IPS DF 4.7 (cell line): ENCODE measurements around the gene GREM2.

Experiments used
- DNase-seq: peaks from one replicate; pipeline ENCODE4 v3.0.0-alpha.2; 2013; ENCODE audit warnings: low spot score; ENCODE audit errors: extremely low read depth

GREM2 gene

DNA sequence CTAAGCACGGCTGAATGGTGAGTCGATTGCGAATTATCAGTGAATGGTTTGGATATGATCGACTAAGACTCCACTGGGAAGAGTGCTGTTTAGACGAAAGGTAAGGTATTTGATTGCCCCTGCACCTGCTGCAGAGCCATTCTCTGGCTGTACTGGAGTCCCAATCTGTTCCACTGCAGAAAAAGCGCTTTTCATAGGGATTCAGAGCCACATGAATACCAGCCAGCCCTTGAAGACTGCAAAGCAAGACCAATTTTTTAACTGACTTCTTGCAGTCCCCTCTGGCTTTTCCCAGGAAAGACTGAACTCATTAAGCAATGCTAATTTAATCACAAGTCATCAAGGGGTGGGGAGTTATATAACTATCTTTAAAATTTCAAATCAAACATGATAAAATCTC, 1.3 kb downstream of the GREM2 start:
- DNase-seq: no peak

DNA sequence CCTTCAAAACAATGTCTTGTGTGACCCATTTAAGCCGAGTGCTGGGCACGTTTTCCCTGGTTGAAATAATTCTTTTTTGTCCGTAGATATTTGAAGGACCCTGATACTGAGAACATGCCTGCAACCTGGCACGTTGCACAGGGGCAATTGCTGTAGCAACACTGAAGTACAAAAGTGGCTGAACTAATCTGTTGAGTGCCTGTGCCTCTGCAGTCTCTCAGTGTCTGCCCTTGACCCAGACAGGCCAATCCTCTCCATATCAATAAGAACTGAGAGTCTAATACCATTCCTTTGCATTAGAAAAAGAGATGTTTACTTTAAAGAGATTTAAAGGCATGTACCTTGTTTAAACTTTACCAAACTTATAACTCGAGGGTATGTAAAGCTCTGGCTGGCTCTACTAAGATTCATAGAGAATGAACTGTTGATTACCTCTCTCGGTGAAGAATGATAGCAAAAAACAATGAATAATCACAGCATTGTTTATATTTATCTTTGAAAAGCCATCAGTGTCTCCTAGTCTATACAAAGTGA, 2.4 kb downstream of the GREM2 start:
- DNase-seq: no peak

DNA sequence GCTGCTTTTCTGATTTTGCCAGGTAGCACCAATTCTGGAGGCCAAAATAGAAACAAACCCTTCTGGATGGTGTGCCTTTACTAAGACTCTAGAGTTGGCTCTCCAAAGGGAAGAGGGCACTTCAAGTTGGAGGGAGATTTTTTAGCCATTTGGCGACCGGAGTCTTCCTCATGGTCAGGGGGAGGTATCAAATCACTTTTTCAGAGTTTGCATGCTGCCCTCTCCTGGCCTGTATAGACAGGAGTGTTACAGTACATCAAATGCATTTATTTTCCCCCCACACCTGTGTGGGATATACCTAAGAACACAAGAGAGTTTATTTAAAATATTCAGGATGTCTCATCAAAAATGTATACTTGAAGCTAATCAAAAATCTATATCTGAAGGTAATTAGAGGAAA, 3.2 kb downstream of the GREM2 start:
- no peak for DNase-seq

DNA sequence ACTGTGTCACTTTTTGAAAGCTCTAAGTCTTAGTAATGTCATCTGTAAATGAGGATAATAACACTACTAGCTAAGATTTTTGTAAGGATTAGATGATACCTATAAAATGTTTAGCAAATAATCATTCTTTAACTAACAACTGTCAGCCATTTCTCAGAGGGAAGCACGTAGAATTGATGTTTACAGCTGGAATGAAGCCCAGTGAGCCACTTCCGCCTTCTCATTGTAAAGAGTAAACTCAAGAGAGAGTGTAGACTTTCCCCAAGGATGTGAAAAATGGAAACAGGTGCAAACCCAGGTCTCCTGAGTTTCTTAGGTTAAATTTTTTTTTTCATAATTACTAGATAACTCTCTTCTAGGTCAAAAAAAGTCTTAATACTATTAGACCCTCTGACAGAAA, 4.9 kb downstream of the GREM2 start:
- DNase-seq: no peak

DNA sequence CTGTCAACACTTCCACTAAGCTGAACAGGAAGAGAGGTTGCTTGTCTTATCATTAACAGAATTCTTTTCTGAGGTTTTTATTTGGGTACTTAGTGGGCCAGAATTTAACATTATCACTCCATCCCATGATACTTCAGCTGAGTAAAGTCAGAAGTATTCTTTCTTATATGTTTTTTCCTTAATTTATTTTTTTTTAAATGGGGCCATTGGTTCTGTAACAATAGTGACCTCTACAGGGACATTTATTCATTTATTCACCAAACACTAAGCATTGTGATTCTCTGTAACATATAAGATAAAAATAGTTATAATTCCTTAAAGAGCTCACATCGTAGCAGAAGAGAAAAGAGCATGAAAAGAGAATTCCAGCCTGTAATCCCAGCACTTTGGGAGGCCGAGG, 9.8 kb downstream of the GREM2 start:
- no peak for DNase-seq

DNA sequence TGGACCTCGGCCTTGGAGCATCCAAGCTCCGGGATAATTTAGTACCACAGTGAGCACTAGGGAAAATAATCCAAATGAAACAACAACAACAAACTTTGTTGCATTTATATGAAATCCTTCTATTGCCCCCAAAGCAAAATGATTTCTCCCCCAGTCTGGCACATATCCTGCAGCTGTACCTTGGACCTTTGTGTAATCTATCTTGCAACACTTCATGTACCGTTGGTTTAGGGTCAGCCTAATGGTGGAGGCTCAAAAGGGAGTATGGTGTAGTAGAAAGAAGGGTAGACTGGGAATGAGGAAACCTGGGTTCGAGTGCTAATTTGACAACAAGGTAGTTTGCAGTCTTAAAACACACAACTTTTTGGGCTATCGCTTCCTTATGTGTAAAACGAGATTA, 12.1 kb downstream of the GREM2 start:
- no peak for DNase-seq

DNA sequence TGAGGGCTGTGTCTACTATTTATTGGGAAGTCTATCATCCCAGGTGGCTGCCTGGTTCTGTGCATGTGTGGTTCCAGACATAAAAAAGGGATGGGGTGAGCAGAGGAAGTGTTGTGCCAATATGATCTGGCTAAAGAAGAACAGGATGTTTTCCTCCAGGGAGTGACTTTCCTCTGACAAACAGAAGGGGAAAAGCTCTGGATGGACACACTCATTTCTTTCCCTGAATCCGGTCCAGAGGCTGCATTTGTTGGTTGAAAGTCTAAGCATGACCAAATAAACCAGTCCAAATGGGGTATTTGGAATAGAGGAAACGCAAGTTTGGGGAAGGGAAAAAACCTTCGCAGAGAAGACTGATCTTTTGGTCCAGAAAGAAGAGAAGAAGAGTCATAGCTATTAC, 12.7 kb downstream of the GREM2 start:
- no peak for DNase-seq

DNA sequence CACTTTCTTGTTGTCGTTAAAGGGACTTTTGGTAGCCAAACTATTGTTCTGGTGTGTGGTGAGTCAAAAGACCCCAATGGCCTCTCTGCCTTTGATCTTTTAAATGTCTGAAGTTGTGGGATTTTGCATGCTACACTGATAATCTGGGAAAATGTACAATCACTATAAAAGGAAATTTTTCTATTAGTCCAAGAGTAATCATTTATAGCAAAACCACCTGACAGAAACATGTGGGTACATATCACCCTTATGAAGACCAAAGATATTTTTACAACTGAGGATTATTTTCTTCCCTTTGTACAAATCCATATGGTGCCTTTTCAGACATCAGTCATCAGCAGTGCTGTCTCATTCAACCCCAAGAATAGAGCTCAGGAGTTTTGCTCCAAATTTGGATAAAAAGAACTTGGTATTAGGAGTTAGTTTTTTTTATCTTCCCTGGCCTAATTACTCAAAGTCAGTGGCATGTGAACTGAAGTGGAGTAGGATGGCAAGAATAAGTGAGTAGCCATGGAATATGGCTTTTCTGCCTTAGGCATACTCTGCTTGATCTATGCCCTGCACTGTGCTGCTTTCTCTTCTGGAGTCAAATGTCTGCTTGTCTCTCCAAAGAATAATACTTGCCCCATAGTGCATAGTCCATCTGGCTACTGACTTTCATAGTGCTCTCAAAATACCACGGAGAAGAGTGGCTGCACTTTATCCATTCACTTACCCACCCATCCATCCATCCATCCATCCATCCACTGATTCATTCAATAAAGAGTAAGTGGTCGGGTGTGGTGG, 13.5 kb downstream of the GREM2 start:
- DNase-seq: no peak

DNA sequence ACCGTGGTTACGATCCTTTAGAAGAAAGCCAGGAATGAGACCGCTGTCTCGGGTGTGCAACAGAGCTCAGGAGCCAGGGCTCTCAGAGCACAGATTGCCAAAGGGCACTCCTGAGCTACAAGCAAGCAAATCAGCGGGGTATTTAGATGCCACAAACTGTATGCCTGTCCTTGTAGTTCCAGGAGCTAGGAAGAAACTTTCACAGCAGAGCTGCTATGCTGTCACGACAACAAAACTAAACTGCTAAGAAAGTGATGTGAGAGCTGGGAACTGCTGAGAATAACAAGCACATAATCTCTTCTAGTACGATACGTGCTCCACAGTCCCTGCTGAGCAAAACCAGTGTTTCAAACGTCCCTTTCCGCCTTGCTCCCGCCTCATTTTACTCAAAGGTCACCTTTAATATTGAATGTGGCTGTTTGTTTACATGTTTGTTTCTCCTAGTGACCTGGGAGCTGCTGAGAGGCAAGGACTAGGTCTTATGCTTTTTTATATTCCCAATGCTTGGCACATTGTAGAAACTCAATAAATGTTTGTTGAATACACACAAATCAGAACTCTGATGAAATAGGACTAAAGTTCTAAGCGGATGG, 14.7 kb downstream of the GREM2 start:
- DNase-seq: no peak

DNA sequence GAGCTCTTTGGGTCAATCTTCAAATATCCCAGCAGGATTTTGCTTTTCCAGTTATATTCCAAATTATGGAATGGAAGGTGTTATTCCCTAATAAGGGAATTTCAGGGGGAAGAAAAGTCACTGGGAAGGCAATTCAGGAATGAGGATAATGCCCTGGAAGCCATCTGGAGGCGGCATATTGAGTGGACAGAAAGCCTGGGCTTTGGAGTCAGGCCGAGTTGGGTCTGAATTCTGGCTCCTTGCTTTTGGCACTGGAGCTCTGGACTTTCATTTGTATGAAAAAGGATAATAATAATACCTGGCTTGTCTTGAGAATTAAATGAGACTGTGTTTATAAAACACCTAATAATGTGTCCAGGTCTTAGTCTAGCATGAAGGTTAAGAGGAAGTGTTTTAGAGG, 16.5 kb downstream of the GREM2 start:
- no peak for DNase-seq

DNA sequence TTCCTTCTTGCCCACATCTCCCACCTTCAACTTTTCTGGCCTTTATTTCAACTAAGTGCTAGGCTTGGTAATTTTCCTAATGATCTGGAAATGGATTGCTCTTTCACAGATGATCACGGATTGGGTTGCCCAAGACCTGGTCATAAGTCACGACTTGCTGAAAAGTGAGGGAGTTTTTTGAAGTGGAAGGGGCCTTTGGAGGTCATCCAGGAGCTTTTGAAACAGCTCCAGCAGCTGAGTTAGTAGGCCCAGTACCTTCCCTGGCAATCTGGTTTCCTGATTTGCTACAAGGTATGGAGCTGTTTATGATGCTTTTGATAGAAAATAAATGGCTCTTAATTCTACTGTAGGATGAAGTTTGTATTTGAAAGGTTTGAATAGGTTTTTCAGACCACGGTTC, 20.4 kb downstream of the GREM2 start:
- no peak for DNase-seq

DNA sequence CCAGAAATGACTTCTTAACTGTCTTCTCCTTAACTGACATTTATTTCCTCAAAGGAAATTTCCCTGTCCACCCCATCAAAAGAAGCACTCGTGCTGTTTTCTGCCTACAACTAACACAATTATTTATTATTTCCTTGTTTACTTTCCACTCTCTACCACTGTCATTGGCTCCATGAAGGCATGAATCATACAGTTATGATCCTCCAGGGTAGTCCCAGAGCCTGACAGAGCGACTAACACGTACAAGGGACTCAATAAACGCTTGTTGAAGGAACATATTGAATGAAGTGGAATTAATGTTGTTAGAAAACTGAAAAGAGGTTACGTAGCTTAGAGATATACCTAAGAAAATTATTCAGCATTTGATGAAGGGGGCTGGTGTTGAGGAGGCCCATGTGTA, 20.9 kb downstream of the GREM2 start:
- DNase-seq: no peak

DNA sequence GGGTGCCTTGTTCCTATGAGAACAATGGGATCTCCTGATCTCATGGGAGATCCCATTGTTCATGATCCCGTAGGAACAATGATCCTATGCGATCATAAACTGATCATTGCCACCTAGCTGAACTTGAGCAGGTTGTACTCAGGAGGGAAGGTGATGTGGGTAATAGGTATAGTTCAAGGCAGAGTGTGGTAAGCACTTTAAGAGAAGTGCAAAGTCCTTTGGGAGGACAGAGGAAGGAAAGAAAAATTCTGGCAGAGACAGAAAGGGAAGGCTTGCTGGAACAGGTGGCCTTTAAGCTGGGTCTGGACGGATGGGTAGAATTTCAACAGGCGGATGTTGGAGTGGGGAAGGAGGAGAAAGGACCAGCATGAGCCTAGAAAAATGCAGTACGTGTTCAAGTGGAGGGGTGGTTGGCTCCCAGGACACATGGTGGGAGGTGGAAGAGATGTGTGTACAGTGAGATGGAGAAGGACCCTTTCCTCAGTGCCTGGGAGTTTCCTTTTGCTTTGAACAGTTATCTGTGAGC, 22.3 kb downstream of the GREM2 start:
- no peak for DNase-seq

DNA sequence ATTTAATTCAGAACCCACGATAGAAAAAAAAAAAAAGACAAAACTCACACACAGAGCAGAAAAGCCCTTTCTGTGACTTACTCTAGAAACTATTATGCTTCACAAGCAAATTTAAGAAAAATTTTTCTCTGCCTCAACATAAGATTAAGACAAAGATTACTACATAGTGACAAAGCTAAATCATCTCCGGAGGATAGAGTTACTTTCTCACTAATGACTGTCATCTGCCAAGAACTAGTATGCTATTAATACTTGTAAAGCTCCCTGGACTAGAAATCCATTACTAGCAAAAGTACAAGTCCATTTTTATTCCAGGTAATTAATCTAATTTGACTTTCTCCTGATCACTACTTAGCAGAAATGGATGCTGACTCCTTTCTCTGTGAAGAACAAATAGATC, 25.9 kb downstream of the GREM2 start:
- no peak for DNase-seq

DNA sequence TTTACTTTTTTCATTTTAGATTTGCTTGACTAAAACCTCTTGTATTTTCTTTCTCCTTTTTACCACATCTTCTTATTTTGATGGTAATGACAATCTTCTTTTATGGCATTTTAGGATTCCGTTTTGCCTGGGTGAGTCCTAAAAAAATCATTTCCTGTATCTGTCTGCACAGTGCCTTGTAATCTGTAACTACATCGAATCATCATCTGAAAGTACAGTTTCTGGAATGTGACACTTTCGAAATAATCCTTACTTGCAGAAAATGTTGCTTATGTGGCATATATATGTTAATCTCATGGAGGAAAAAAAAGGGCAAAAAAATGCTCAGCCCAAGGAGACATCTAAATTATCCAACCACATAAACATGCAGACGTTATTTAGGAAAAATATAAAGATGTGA, 29.0 kb downstream of the GREM2 start:
- no peak for DNase-seq

DNA sequence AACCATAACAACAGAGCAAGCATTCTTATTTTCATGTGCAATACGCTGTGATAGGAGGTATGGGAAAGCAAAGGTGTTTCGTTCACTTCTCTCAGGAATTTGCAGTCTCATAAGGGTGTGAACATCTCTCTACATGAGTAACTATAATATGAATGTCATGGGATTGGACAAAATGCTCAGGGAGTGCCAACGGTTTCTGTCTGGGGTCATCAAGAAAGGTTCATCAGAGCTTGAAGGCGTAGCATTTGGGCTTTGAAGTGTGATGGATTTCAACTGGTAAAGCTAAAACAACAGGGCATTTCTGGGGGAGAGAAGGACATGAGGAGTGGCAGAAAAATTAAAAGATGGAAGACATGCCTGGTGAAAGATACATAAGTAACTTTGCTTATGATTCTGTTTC, 32.4 kb downstream of the GREM2 start:
- DNase-seq: no peak

DNA sequence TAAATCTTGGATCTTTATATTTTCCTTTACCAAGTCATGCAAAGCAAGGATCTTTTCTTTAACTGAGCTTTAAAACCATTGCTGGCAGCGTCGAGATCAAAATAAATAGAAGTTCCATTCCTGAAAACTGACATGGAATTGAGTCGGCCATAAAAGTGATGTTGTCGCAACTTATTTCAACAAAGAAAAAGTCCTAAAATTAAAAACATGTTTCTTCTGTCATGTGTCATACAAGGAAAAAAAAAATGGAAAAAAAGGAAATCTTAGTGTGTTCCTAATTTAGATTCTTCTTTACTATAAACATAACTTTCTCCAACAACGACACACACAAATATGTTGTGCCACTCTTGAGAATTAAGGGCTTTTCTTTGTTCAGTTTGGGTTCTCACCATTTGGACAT, 34.9 kb downstream of the GREM2 start:
- DNase-seq: no peak

DNA sequence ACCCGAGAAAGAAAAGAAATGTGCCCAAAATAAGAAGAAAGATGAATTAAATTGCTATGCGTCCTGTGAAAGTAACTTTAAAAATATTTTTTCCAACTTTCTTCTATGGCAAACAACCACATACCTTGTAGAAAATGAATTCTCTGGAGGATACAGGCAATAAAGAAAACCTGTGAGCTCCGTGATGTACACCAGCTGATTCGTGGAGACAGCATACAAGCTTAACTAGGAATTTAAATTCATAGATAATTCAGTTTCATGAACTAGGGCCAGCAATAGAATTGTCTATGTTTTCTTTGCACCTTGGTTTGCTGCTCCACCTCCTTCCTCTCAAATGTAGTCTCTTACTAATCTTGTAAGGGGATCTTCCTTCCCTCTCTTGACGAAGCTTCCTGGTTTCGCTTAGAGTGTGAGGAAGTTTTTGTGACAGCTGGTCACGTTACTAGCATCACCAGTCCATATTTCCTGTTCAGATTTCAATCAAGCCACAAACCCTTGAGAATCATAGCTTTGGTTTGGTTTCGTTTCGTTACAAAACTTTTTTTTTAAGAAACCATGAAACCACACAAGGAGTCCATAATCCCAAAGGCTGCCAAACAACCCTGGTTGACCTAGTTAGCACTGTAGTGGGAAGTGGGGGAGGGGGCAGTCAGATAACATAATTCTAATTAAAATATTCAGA, 35.8 kb downstream of the GREM2 start:
- no peak for DNase-seq

DNA sequence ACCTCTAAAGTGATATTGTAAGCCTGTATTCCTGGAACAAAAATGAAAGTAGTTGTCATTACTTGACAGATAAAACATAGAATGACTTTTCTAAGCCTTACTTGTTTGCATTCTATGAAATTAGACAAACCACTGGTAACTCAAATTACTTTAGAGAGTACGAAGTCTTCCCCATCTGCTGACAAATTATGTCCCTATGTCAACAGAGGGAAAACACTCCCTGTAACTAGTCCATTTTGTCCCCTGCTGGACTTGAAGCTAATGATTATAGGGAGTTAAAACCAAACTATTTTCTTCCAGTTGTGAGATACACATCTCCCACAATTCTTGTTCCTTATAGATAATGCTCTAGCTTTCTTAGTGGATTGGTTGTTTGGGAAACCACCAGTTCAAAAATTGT, 39.6 kb downstream of the GREM2 start:
- no peak for DNase-seq

DNA sequence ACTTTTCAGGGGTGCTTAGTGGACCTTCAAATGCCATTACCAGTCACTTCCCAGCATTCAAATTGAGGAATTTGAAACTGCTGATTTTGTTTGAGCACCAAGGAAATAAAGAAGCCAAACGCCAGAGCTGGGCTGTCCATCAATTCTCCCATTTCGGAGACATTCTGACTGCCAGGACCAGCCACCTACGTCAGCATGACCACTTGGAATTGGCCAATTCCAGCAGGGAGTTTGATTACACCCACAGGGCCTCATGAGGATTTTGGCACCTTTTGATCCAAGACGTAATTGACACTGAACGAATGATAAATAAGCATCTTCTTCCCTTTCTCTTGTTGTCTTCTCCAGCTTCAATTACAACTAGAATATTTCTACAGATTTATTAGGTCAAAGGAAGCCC, 40.2 kb downstream of the GREM2 start:
- DNase-seq: no peak

DNA sequence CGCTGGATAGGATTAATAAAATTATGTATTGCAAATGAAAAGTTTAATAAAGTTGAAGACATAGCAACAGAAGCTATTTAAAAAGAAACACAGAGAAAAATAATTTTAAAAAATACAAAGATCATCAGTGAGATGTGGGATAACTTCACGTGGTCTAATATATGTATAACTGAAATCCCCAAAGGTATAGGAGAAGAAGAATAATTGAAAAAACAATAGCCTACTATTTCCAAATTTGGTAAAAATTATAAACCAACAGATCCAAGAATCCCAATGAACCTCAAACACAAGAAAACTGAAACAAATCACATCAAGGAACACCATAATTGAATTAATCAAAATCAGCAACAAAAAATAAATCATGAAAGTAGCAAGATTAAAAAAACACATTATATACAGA, 44.9 kb downstream of the GREM2 start:
- no peak for DNase-seq

DNA sequence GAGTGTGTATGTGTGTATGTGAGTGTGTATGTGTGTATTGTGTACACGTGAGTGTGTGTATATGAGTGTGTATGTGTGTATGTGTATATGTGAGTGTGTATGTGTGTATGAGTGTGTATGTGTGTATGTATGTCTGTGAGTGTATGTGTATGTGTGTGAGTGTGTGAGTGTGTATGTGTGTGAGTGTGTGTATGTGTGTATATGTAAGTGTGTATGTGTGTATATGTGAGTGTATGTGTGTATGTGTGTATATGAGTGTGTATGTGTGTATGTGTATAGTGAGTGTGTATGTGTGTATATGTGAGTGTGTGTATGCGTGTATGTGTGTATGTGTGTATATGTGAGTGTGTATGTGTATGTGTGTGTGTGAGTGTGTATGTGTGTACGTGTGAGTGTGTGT, 49.2 kb downstream of the GREM2 start:
- no peak for DNase-seq
